GM11168 (cell line): ENCODE results near the gene MCF2L2.

Source experiments
- in situ Hi-C: fragments of 300-500 bp; cut with MboI; formaldehyde crosslinking; loops from one replicate; pipeline ENCODE4 v1.12.0; 2022; ENCODE audit warnings: low sequenced_read_pairs; ENCODE audit not compliant: unreplicated experiment

Gene MCF2L2

DNA sequence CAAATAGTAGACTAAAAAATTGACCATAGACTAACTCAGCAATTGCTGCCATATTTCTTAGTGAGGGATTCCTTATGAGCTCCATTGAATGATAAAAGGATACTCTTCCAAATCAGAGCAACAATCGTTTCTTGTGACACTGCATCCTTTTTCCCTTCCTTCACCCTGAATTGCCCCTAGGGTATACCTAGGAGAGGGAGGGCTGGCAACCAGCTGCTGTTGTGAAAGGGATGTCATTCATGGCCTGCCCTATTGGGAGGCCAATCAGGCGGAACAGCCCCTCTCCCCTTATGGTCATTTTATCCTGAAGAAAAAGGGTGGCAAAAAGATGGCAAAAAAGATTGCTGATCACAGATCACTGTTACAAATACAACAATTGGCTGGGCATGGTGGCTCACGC is 149.0 kb downstream of the MCF2L2 start:
- in situ Hi-C loops = no loop called here

GRCh38 chr3:183278479-183279088 is 149.8 kb downstream of the MCF2L2 start:
- in situ Hi-C loops = no loop called here

- in situ Hi-C loops = no loop called here
Measured at GRCh38 chr3:183277260-183277659, 151.2 kb downstream of the MCF2L2 start.

DNA sequence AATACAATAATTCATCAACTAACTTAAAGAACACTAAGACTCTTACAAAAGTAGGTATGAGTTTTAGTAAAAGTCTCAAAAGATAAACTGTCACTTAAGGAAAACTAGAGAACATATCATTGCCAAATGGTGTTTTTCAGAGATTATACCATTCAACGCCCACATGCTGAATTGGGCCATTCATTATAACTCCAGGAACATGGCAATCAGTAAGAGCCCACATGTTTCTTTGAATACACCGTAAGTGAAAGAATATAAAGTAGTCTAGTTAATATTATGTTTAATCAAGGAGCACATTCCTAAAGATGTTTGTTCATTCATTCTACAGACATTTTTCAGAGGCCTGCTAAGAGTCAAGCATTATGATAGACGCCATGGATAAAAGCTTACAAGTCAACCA is 152.5 kb downstream of the MCF2L2 start:
- in situ Hi-C loops = no loop called here

- in situ Hi-C loops = no loop called here
Measured at GRCh38 chr3:183275418-183275817, 153.0 kb downstream of the MCF2L2 start.

- in situ Hi-C loops = no loop called here
Measured at GRCh38 chr3:183274609-183275008, 153.8 kb downstream of the MCF2L2 start.

DNA sequence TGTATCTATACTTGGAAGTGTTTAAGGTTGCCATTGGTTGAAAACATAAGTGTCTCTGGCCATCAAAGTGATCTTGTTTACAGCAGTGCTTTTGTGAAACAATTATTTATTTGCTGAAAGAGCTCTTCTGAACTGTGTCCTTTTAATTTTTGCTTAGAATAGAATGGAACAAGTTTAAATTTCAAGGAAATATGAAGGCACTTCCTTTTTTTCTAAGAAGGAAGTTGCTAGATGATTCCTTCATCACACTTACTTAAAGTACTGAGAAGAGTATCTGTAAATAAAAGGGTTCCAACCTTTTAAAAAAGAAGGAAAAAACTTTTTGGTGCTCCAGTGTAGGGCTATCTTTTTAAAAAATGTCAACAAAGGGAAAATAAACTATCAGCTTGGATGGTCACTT is 155.6 kb downstream of the MCF2L2 start:
- in situ Hi-C loops = no loop called here

GRCh38 chr3:183272142-183272541 is 156.3 kb downstream of the MCF2L2 start:
- in situ Hi-C loops = no loop called here

- in situ Hi-C loops = no loop called here
Measured at GRCh38 chr3:183270344-183270743, 158.1 kb downstream of the MCF2L2 start.

- in situ Hi-C loops = no loop called here
Measured at GRCh38 chr3:183269345-183269744, 159.1 kb downstream of the MCF2L2 start.

GRCh38 chr3:183268366-183268765 is 160.1 kb downstream of the MCF2L2 start:
- in situ Hi-C loops = no loop called here

DNA sequence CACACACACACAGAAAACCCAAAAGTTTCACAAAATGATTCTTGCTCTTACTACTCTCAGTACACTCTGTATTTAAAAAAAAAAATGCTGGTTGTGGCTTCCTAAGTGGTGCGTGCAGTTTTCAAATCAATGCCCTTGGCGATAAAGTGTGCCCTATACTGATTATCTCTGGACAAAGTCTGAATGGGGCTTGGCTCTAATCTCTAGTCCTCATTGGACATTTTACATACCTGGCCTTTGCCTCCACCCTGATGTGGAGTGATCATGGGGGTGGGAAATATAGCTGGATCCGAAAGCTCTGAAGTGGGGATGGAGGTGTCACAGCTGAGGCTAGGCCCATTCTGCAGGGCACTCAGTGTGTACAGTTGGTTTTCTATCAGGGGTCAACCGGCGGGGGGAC is 161.3 kb downstream of the MCF2L2 start:
- in situ Hi-C loops = no loop called here

- in situ Hi-C loops = no loop called here
Measured at GRCh38 chr3:183266454-183266853, 162.0 kb downstream of the MCF2L2 start.

GRCh38 chr3:183265834-183266417 is 162.5 kb downstream of the MCF2L2 start:
- in situ Hi-C loops = no loop called here

GRCh38 chr3:183265157-183265642 is 163.2 kb downstream of the MCF2L2 start:
- in situ Hi-C loops = no loop called here

DNA sequence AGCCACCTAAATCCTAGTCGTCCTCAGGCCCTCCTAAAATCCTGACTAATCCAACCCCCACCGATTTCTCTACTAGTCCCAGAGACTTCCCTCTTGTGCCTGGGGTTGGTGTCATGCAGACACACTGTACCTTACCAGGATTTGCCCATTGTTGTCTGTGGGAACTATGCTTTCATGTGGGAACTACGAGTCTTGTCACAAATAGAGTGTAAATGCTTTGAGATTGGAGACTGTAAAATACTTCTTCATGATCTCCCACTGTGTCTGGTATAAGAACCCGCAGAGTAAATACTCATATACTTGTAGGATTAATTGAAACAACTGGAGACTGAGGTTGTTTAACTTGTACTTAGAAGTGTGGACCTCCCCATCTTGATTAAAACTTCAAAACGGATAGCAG is 164.2 kb downstream of the MCF2L2 start:
- in situ Hi-C loops = no loop called here

- in situ Hi-C loops = no loop called here
Measured at GRCh38 chr3:183262875-183263378, 165.5 kb downstream of the MCF2L2 start.

DNA sequence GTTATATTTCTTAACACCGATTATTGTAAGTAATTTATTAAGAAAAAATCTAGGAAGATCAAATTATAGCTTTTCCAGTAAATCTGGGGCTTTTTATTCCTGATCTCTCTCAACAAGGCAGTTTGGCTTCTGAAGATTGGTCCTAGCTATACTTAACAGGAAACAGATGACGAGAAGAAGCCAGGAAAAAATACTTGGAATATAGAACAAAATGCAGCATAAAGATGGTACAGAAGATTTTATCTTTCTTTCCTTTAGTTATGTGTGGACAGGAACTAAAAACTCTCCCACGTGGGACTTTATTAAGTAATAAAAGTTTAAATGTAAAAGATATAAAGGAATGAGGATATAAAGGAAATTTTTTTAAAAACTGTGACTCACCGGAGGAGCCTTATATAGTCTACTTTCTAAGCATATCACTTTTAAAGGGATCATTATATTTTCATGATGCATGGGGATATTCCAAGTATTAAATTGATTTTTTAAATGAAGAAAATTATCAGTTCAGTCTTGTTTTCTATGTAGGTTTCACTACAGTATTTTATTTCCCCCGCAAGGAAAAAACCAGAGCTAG is 167.2 kb downstream of the MCF2L2 start:
- in situ Hi-C loops = no loop called here

DNA sequence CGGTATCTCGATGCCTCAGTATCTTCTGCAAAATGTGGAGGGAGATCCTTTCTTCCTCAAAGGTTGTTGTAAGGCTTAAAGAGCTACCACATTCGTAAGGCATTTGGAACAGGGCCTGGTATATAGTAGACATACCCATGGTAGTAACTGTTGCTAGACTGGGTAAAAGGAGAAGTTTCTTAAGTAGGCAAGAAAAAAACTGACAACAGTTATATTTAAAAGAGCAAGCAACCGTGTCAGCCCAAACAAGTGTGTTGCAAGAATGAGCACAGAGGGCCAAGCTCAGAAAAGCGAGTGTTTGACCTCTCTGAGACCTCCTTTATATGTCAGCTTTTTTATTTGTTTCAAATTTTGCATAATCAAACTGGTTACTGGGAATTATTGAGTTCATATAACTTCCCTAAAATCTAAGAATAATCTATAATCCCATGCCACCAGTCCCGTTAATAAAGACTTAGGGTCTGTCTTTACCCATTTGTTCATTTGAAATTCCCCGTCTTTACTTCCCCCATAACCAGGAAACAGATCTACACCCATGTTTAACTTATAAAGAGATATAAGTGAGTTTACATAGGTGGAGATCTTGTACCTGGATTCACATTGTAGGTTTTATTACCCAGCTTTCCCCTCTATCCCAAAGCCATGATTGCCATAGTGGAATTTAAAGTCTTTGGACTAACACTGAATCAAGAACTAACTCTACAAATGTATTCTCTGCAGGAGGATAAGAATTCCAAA is 168.1 kb downstream of the MCF2L2 start:
- in situ Hi-C loops = no loop called here

- in situ Hi-C loops = no loop called here
Measured at GRCh38 chr3:183259621-183260020, 168.8 kb downstream of the MCF2L2 start.

DNA sequence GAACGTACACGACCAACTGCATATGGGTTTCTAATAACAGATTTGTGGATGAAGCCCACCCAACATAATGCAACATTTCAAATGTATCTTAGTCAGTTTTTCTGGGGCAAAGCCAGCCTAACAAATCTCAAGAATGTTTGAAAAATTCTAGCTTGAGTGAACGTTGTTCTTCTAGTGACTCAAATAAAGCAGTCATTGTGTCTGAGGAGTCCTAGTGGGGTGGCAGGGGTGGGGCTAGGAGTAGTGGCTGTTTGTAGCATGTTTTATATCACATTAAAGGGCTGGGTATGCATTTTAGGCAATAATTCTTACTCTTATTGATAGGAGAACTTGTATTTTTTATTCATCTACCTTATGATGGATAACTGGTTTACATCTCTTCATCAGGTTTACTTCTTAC is 169.3 kb downstream of the MCF2L2 start:
- in situ Hi-C loops = no loop called here
